Right lobe of liver (tissue), 4 donors: ENCODE measurements around the gene FBL.

Experiments used
- POLR2A ChIP-seq: fragments of 450-650 bp; IDR thresholded peaks from one replicate; pipeline ENCODE4 v1.6.1; 2017; ENCODE audit warnings: antibody characterized with exemption, mild to moderate bottlenecking
- TF ChIP-seq, protein P1 (sequence below), 4 donors: fragments of 200-600 bp in 3 of 4; fragments of 450-650 bp in 1 of 4; IDR thresholded peaks; one replicate each; pipeline versions ENCODE4 v1.5.1 to v1.8.0; 2016 to 2022; ENCODE audit warnings: antibody characterized with exemption in 4 of 4, mild to moderate bottlenecking in 2 of 4
- donor health status: DM: no; HTN: no; CAD: no.
- donor health status: DM: no; HTN: no; CAD: no.
- donor health status: DM: no; HTN: yes; CAD: no.

GRCh38 chr19:39845584-39845932 lies 621 bp downstream of the FBL start:
- TF ChIP-seq, protein P1, sequence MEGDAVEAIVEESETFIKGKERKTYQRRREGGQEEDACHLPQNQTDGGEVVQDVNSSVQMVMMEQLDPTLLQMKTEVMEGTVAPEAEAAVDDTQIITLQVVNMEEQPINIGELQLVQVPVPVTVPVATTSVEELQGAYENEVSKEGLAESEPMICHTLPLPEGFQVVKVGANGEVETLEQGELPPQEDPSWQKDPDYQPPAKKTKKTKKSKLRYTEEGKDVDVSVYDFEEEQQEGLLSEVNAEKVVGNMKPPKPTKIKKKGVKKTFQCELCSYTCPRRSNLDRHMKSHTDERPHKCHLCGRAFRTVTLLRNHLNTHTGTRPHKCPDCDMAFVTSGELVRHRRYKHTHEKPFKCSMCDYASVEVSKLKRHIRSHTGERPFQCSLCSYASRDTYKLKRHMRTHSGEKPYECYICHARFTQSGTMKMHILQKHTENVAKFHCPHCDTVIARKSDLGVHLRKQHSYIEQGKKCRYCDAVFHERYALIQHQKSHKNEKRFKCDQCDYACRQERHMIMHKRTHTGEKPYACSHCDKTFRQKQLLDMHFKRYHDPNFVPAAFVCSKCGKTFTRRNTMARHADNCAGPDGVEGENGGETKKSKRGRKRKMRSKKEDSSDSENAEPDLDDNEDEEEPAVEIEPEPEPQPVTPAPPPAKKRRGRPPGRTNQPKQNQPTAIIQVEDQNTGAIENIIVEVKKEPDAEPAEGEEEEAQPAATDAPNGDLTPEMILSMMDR (IDR thresholded peaks at IDR 0.05) = no peak
- TF ChIP-seq POLR2A = no peak
